HepG2 (cell line): Measurements from ENCODE around the gene ARID1A. TPM values are rescaled to one million over a fixed set of nuclear protein-coding genes. Genes with fewer than 3 reads are reported as not detected.

Source experiments
- ESRRA ChIP-seq: sonication (generic); formaldehyde crosslinking; IDR thresholded peaks from 2 replicates; pipeline ENCODE4 v1.5.1; 2020; ENCODE audit warnings: mild to moderate bottlenecking, low read depth, missing genetic modification reagents
- FOXO4 ChIP-seq: sonication (generic); formaldehyde crosslinking; conservative IDR thresholded peaks from 2 replicates; pipeline ENCODE4 v1.8.1; 2023; ENCODE audit warnings: missing genetic modification reagents
- MEF2D ChIP-seq: sonication (generic); formaldehyde crosslinking; IDR thresholded peaks from 2 replicates; pipeline ENCODE4 v1.5.1; 2020; ENCODE audit warnings: mild to moderate bottlenecking, missing genetic modification reagents
- MLXIP ChIP-seq: sonication (generic); formaldehyde crosslinking; IDR thresholded peaks from 2 replicates; pipeline ENCODE4 v1.9.0; 2021; ENCODE audit warnings: missing genetic modification reagents, borderline replicate concordance
- MTF1 ChIP-seq: sonication (generic); formaldehyde crosslinking; IDR thresholded peaks from 2 replicates; pipeline ENCODE4 v1.5.0; 2020; ENCODE audit warnings: missing genetic modification reagents
- NCOA1 ChIP-seq: sonication (generic); formaldehyde crosslinking; IDR thresholded peaks from 2 replicates; pipeline ENCODE4 v1.9.0; 2021; ENCODE audit warnings: missing genetic modification reagents
- NFE2 ChIP-seq: sonication (generic); formaldehyde crosslinking; IDR thresholded peaks from 2 replicates; pipeline ENCODE4 v1.4.0; 2020; ENCODE audit warnings: missing genetic modification reagents
- PHF5A ChIP-seq: IDR thresholded peaks from one replicate; pipeline ENCODE4 v1.6.1; 2018; ENCODE audit warnings: low read depth, missing genetic modification reagents; ENCODE audit not compliant: unreplicated experiment
- REXO4 ChIP-seq: sonication (generic); formaldehyde crosslinking; IDR thresholded peaks from 2 replicates; pipeline ENCODE4 v1.8.0; 2022; ENCODE audit warnings: missing genetic modification reagents, mild to moderate bottlenecking, borderline replicate concordance
- RNF2 ChIP-seq: fragments of 450-650 bp; conservative IDR thresholded peaks from 2 replicates; pipeline ENCODE4 v1.6.1; 2016; ENCODE audit warnings: low read depth
- SOX13 ChIP-seq, 3 experiments: fragments of 450-650 bp in 1 of 3; sonication (generic) in 1 of 3; formaldehyde crosslinking in 1 of 3; IDR thresholded peaks in 2 of 3; conservative IDR thresholded peaks in 1 of 3; 2 replicates each; pipeline versions ENCODE4 v1.5.0 to v1.6.1; 2016 to 2020; ENCODE audit warnings: antibody characterized with exemption in 1 of 3, mild to moderate bottlenecking in 1 of 3, missing compliant biosample characterization in 1 of 3, missing genetic modification reagents in 1 of 3, moderate library complexity in 1 of 3
- ZMYM3 ChIP-seq: sonication (generic); formaldehyde crosslinking; IDR thresholded peaks from 2 replicates; pipeline ENCODE4 v1.5.1; 2020; ENCODE audit warnings: mild to moderate bottlenecking, missing genetic modification reagents
- ZNF101 ChIP-seq: sonication (generic); formaldehyde crosslinking; IDR thresholded peaks from 2 replicates; pipeline ENCODE4 v1.4.0; 2020; ENCODE audit warnings: mild to moderate bottlenecking, low read depth, missing genetic modification reagents, borderline replicate concordance
- ZNF24 ChIP-seq: fragments of 450-650 bp; IDR thresholded peaks from 2 replicates; pipeline ENCODE4 v1.6.1; 2017; ENCODE audit warnings: antibody characterized with exemption, mild to moderate bottlenecking
- ZNF577 ChIP-seq: sonication (generic); formaldehyde crosslinking; IDR thresholded peaks from 2 replicates; pipeline ENCODE4 v1.4.0; 2020; ENCODE audit warnings: mild to moderate bottlenecking, low read depth, missing genetic modification reagents, borderline replicate concordance
- ZNF660 ChIP-seq: sonication (generic); formaldehyde crosslinking; IDR thresholded peaks from 2 replicates; pipeline ENCODE4 v1.5.1; 2020; ENCODE audit warnings: mild to moderate bottlenecking, low read depth, missing genetic modification reagents, borderline replicate concordance
- ZNF670 ChIP-seq: sonication (generic); formaldehyde crosslinking; IDR thresholded peaks from 2 replicates; pipeline ENCODE4 v1.8.0; 2022; ENCODE audit warnings: mild to moderate bottlenecking, missing genetic modification reagents, borderline replicate concordance
- ZNF672 ChIP-seq: sonication (generic); formaldehyde crosslinking; IDR thresholded peaks from 2 replicates; pipeline ENCODE4 v1.8.1; 2022; ENCODE audit warnings: missing genetic modification reagents
- polyA plus RNA-seq, 8 experiments: library from polyadenylated mRNA; depleted of rRNA in 3 of 8; stranded (reverse) in 7 of 8; unstranded in 1 of 8; fragments of >200 nt; fragmentation: Illumina TruSeq in 4 of 8; extraction: Trizol in 4 of 8; gene quantifications; 2 replicates each; pipeline versions ENCODE4 v1.2.1 to v1.2.3, GENCODE V29; 2011 to 2016; ENCODE audit warnings: low read depth in 4 of 8, missing spikeins in 1 of 8, mixed read lengths in 1 of 8; ENCODE audit not compliant: insufficient read depth in 1 of 8
- total RNA-seq, 5 experiments: library from RNA; depleted of rRNA; stranded (reverse); fragments of >200 nt; fragmentation: Illumina TruSeq; extraction: Trizol; gene quantifications; 2 replicates each; pipeline ENCODE4 v1.2.3, GENCODE V29; 2016; ENCODE audit warnings: low read depth in 1 of 5
- TF ChIP-seq, protein P1 (sequence below): sonication (generic); formaldehyde crosslinking; IDR thresholded peaks from 2 replicates; pipeline ENCODE4 v1.4.0; 2020; ENCODE audit warnings: mild to moderate bottlenecking, missing genetic modification reagents, borderline replicate concordance
- TF ChIP-seq, protein P2 (sequence below): IDR thresholded peaks from 2 replicates; pipeline ENCODE4 v1.6.1; 2016; ENCODE audit warnings: missing compliant biosample characterization, missing genetic modification reagents, borderline replicate concordance

Gene ARID1A
- total and polyA plus RNA-seq, 2 of the 13 experiments (the other 11 are each of a cell fraction or from before 2014, with no cell fraction given) = 11.9 to 15.9 TPM

DNA sequence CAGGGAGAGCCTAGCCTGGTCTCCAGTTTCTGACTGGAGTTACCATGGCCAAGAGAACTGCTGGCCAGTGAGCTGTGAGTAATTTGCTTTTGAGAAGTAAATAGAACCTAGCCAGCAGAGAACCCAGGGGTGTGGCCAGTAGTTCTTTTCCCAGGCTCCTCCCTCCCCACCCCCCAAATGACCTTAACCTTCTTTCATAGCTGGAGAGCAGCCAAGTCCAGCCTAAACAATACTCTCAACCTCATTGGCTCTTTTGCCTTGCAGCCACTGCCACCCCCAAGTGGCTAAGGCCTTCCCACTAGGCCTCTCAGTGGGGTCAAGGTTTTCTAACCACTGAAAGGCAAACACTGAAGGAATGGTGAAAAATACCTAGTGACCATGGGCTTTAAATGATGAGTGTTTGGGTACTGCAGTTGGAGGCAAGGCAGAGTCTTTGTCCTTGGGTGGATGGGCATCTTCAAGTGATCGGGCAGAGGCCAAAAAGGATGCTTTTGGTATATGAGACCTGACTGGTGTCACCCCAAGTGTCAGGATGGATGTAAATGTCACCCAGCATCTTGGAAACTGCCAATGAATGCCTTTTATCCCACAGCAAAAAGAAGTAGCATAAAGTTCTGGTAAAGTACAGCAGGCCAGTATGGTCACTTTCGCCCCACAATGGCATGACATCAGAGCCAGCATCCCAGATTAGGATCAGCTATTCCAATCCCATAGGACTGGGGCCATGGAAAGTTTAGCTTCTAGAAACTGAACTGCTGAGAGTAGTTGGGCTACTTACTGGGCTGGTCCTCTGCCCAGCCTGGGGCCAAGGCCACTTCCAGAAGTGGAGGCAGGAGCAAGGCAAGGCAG lies 88.4 kb downstream of the ARID1A start (continued):
- TF ChIP-seq SOX13 (IDR thresholded peaks at IDR 0.05) (0 out of 2 replicates have a peak, but pooled peaks have one; percentile 45), SOX13 (CRISPR knock-in tag; conservative IDR thresholded peaks at IDR 0.05 in 1 of 2, IDR thresholded peaks at IDR 0.05 in 1 of 2) (peak in 1 of 2 experiments; percentile 84; a peak in 2 of 4 replicates), MEF2D (CRISPR knock-in tag) (peak; percentile 90), ZNF660 (CRISPR knock-in tag) (no peak), ZMYM3 (CRISPR knock-in tag) (peak; percentile 44; the same call in 1 of the 2 replicates), ZNF577 (CRISPR knock-in tag) (no peak), MTF1 (CRISPR knock-in tag) (no peak), ZNF672 (no peak), REXO4 (CRISPR knock-in tag) (no peak), NFE2 (CRISPR knock-in tag) (no peak), ZNF24 (no peak), MLXIP (CRISPR knock-in tag) (no peak), ZNF101 (no peak), RNF2 (no peak), ZNF670 (CRISPR knock-in tag) (no peak), PHF5A (CRISPR knock-in tag) (peak; percentile 46), FOXO4 (CRISPR knock-in tag) (no peak), NCOA1 (no peak), ESRRA (CRISPR knock-in tag) (peak; percentile 77)
- TF ChIP-seq, protein P1, sequence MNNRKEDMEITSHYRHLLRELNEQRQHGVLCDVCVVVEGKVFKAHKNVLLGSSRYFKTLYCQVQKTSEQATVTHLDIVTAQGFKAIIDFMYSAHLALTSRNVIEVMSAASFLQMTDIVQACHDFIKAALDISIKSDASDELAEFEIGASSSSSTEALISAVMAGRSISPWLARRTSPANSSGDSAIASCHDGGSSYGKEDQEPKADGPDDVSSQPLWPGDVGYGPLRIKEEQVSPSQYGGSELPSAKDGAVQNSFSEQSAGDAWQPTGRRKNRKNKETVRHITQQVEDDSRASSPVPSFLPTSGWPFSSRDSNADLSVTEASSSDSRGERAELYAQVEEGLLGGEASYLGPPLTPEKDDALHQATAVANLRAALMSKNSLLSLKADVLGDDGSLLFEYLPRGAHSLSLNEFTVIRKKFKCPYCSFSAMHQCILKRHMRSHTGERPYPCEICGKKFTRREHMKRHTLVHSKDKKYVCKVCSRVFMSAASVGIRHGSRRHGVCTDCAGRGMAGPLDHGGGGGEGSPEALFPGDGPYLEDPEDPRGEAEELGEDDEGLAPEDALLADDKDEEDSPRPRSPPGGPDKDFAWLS (CRISPR knock-in tag) = no peak
- TF ChIP-seq, protein P2, sequence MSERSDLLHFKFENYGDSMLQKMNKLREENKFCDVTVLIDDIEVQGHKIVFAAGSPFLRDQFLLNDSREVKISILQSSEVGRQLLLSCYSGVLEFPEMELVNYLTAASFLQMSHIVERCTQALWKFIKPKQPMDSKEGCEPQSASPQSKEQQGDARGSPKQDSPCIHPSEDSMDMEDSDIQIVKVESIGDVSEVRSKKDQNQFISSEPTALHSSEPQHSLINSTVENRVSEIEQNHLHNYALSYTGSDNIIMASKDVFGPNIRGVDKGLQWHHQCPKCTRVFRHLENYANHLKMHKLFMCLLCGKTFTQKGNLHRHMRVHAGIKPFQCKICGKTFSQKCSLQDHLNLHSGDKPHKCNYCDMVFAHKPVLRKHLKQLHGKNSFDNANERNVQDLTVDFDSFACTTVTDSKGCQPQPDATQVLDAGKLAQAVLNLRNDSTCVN (CRISPR knock-in tag) = no peak
